MM.1S (cell line): ENCODE results near the gene EEA1.

ENCODE experiments used
- CTCF ChIP-seq: fragments of 300-600 bp; sonication (generic); IDR thresholded peaks from 2 replicates; pipeline ENCODE4 v1.5.1; 2016; ENCODE audit warnings: antibody characterized with exemption, low read length, mixed read lengths
- EZH2 ChIP-seq: fragments of 300-600 bp; sonication (generic); optimal IDR thresholded peaks from 2 replicates; pipeline ENCODE3; 2017; ENCODE audit warnings: low read depth, mild to moderate bottlenecking, antibody characterized with exemption, low read length, mixed read lengths
- EZH2phosphoT487 ChIP-seq: fragments of 300-600 bp; sonication (generic); IDR thresholded peaks from 2 replicates; pipeline ENCODE4 v1.6.1; 2018; ENCODE audit warnings: antibody characterized with exemption, low read length

GRCh38 chr12:92828565-92828964 lies 100.5 kb downstream of the EEA1 start:
- no peak for TF ChIP-seq CTCF
- no peak for TF ChIP-seq EZH2phosphoT487
- TF ChIP-seq EZH2, result no peak
